ENCODE data around the gene S100A14.

DNA sequence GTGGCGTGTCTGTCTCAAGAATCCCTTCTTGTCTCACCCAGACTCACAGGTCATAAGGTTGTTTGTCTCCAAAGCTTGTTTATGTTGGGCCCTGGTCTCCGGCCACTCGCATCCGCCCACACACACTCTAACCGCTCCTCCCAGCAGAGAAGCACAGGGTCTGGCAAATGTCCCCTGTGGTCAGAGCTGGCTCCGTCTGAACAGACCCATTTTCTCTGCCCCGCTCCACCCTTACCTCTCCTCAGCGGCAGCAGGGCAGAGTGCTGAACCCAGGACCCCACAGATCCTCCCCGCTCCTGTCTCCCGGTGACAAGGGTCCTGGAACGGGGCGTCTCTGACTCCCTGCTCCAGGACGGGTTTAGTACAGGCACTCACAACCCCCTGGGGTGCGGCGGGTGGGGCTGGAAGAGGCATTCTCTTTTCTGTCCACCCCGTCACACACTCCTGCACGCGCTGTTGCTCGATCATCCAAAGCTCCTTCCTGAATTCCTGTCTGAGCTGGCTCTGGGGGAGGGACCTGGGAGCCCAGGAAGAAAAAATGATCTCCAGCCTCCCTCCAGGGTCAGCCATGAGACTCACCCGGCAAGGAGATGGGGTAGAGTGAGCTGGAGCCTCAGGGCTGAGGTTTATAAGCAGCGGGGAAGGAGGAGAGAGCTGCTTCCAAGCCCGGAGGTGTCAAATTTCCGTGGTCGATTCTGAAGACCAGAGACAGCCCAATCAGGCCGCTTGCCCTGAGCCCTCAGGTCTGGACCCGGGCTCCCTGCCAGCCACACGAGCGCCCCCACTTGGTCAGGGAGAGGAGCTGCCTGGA lies 11.0 kb upstream of the S100A14 start, which contains the start of gene S100A13:
- TF ChIP-seq, protein P1, sequence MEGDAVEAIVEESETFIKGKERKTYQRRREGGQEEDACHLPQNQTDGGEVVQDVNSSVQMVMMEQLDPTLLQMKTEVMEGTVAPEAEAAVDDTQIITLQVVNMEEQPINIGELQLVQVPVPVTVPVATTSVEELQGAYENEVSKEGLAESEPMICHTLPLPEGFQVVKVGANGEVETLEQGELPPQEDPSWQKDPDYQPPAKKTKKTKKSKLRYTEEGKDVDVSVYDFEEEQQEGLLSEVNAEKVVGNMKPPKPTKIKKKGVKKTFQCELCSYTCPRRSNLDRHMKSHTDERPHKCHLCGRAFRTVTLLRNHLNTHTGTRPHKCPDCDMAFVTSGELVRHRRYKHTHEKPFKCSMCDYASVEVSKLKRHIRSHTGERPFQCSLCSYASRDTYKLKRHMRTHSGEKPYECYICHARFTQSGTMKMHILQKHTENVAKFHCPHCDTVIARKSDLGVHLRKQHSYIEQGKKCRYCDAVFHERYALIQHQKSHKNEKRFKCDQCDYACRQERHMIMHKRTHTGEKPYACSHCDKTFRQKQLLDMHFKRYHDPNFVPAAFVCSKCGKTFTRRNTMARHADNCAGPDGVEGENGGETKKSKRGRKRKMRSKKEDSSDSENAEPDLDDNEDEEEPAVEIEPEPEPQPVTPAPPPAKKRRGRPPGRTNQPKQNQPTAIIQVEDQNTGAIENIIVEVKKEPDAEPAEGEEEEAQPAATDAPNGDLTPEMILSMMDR (IDR thresholded peaks at IDR 0.05; ENCODE audit: low read depth, low read length), result 0 out of 2 replicates have a peak, but pooled peaks have one; percentile 96
- no peak for TF ChIP-seq EZH2phosphoT487 (IDR thresholded peaks at IDR 0.05; ENCODE audit: low read depth)
